Measurements from ENCODE around the gene ABCA1.
"Not testable (repeated sequence)": the region's sequence is repeated elsewhere in the genome, so short reads cannot be mapped to it uniquely, and the experiment has no call there.

Gene ABCA1

GRCh38 chr9:104927912-104928740 lies at the start of gene ABCA1:
TSS of gene ABCA1 (minus strand) at chr9:104928155. CDS start at chr9:104903679, 24,476 bp downstream.
- Histone ChIP-seq H3K4me3 (ENCODE audit: low read depth in 1 of 2, low read length in 2 of 2) (no peak within 1 kb of the TSS), H2AFZ (ENCODE audit: low read depth, low read length) (no peak within 1 kb of the TSS), H4K20me1 (ENCODE audit: insufficient read depth, low read length) (no peaks in the 10 kb centered on the region), H3K27me3 (ENCODE audit: insufficient read depth, low read length, poor library complexity) (peaks cover 11% of the 10 kb centered on the region), H3K9ac (ENCODE audit: low read depth, low read length) (no peak within 1 kb of the TSS), H3K79me2 (ENCODE audit: insufficient read depth, low read length) (no peaks in the 10 kb centered on the region), H3K27ac (ENCODE audit: low read length) (no peak within 1 kb of the TSS), H3K9me3 (ENCODE audit: insufficient read depth, low read length, severe bottlenecking) (no peaks in the 10 kb centered on the region), H3K4me2 (ENCODE audit: insufficient read depth, low read length) (no peak within 1 kb of the TSS), H3K36me3 (ENCODE audit: insufficient read depth, low read length) (no peaks in the 10 kb centered on the region), H3K4me1 (ENCODE audit: insufficient read depth, low read length) (no peaks in the 10 kb centered on the region)
- ATAC-seq (ENCODE audit: insufficient read depth, low read depth): 0 out of 3 replicates have a peak, but pooled peaks have one; percentile 19
- peak; percentile 4 for DNase-seq
- TF ChIP-seq, protein P1, sequence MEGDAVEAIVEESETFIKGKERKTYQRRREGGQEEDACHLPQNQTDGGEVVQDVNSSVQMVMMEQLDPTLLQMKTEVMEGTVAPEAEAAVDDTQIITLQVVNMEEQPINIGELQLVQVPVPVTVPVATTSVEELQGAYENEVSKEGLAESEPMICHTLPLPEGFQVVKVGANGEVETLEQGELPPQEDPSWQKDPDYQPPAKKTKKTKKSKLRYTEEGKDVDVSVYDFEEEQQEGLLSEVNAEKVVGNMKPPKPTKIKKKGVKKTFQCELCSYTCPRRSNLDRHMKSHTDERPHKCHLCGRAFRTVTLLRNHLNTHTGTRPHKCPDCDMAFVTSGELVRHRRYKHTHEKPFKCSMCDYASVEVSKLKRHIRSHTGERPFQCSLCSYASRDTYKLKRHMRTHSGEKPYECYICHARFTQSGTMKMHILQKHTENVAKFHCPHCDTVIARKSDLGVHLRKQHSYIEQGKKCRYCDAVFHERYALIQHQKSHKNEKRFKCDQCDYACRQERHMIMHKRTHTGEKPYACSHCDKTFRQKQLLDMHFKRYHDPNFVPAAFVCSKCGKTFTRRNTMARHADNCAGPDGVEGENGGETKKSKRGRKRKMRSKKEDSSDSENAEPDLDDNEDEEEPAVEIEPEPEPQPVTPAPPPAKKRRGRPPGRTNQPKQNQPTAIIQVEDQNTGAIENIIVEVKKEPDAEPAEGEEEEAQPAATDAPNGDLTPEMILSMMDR (IDR thresholded peaks at IDR 0.05; ENCODE audit: borderline replicate concordance, extremely low read depth, low read length, poor library complexity, severe bottlenecking): no peak
- no peak for TF ChIP-seq EZH2 (IDR thresholded peaks at IDR 0.05; ENCODE audit: borderline replicate concordance, low read depth, low read length, severe bottlenecking)

DNA sequence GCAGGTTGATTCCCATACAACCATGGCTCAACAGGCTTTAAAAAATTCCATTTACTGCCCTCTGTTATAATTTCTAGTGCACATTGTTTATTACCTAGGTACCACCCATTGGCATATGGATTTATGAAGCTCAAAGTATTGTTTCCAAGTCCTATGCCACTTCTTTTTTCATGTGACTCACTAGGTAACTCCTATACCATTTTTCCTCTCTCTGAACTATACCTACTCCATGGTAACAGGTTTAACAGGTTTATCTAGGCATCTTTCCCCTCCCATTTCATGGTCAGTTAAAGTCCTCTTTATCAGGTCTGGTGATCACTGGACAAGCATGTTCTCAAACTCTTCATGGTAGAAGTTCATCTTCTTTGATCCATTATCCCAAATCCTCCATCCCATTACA lies 49.6 kb upstream of the ABCA1 start:
- ATAC-seq (ENCODE audit: insufficient read depth, low read depth) (no peak), DNase-seq (no peak)
- Histone ChIP-seq H3K79me2 (ENCODE audit: insufficient read depth, low read length) (no peaks in the 10 kb centered on the region), H3K9me3 (ENCODE audit: insufficient read depth, low read length, severe bottlenecking) (no peaks in the 10 kb centered on the region), H3K9ac (ENCODE audit: low read depth, low read length) (no peak overlapping the region), H3K4me1 (ENCODE audit: insufficient read depth, low read length) (peaks cover 14% of the 10 kb centered on the region), H2AFZ (ENCODE audit: low read depth, low read length) (no peak overlapping the region), H3K36me3 (ENCODE audit: insufficient read depth, low read length) (no peaks in the 10 kb centered on the region), H3K27me3 (ENCODE audit: insufficient read depth, low read length, poor library complexity) (no peaks in the 10 kb centered on the region), H3K4me2 (ENCODE audit: insufficient read depth, low read length) (no peak overlapping the region), H4K20me1 (ENCODE audit: insufficient read depth, low read length) (no peaks in the 10 kb centered on the region), H3K4me3 (ENCODE audit: low read depth in 1 of 2, low read length in 2 of 2) (no peak overlapping the region), H3K27ac (ENCODE audit: low read length) (no peak overlapping the region)
- TF ChIP-seq, protein P1 (IDR thresholded peaks at IDR 0.05; ENCODE audit: borderline replicate concordance, extremely low read depth, low read length, poor library complexity, severe bottlenecking): no peak
- TF ChIP-seq EZH2 (IDR thresholded peaks at IDR 0.05; ENCODE audit: borderline replicate concordance, low read depth, low read length, severe bottlenecking): no peak

DNA sequence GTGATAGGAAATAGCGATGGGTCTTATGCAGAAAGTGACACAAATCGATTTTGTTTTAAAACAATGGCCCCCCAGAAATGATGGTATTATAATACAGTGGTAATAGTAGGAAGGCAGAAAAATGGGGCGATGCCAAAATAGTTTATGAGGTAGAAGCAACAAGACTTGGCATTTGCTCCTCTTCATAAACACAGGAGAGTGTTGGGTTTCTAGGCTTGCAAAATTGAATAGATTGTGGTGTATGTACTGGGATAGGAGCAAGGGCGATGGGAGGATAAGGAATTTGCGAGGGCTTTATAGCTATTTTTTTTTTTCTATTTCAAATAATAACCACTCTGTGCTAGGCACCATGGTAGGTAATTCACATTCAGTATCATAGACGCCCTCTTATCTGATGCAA lies 49.2 kb upstream of the ABCA1 start:
- no peaks in the 10 kb centered on the region for H3K79me2 ChIP-seq (ENCODE audit: insufficient read depth, low read length)
- TF ChIP-seq EZH2 (IDR thresholded peaks at IDR 0.05; ENCODE audit: borderline replicate concordance, low read depth, low read length, severe bottlenecking): no peak
- TF ChIP-seq, protein P1 (IDR thresholded peaks at IDR 0.05; ENCODE audit: borderline replicate concordance, extremely low read depth, low read length, poor library complexity, severe bottlenecking): no peak
- no peaks in the 10 kb centered on the region for H3K9me3 ChIP-seq (ENCODE audit: insufficient read depth, low read length, severe bottlenecking)
- no peak overlapping the region for H2AFZ ChIP-seq (ENCODE audit: low read depth, low read length)
- no peak for ATAC-seq (ENCODE audit: insufficient read depth, low read depth)
- H3K27ac ChIP-seq (ENCODE audit: low read length): no peak overlapping the region
- no peak overlapping the region for H3K4me2 ChIP-seq (ENCODE audit: insufficient read depth, low read length)
- H4K20me1 ChIP-seq (ENCODE audit: insufficient read depth, low read length): no peaks in the 10 kb centered on the region
- H3K4me3 ChIP-seq (ENCODE audit: low read depth in 1 of 2, low read length in 2 of 2): no peak overlapping the region
- peaks cover 14% of the 10 kb centered on the region for H3K4me1 ChIP-seq (ENCODE audit: insufficient read depth, low read length)
- no peaks in the 10 kb centered on the region for H3K36me3 ChIP-seq (ENCODE audit: insufficient read depth, low read length)
- H3K9ac ChIP-seq (ENCODE audit: low read depth, low read length): no peak overlapping the region
- H3K27me3 ChIP-seq (ENCODE audit: insufficient read depth, low read length, poor library complexity): no peaks in the 10 kb centered on the region
- DNase-seq: no peak

- not testable (repeated sequence) for ATAC-seq (ENCODE audit: insufficient read depth, low read depth); H3K79me2 ChIP-seq (ENCODE audit: insufficient read depth, low read length); H3K4me2 ChIP-seq (ENCODE audit: insufficient read depth, low read length); H3K9ac ChIP-seq (ENCODE audit: low read depth, low read length); H3K4me3 ChIP-seq (ENCODE audit: low read depth in 1 of 2, low read length in 2 of 2); H2AFZ ChIP-seq (ENCODE audit: low read depth, low read length); H3K9me3 ChIP-seq (ENCODE audit: insufficient read depth, low read length, severe bottlenecking); DNase-seq; H3K27ac ChIP-seq (ENCODE audit: low read length); H3K36me3 ChIP-seq (ENCODE audit: insufficient read depth, low read length); H4K20me1 ChIP-seq (ENCODE audit: insufficient read depth, low read length); H3K27me3 ChIP-seq (ENCODE audit: insufficient read depth, low read length, poor library complexity)
- peaks cover 14% of the 10 kb centered on the region for H3K4me1 ChIP-seq (ENCODE audit: insufficient read depth, low read length)
Observed at GRCh38 chr9:104975966-104976595, 48.1 kb upstream of the ABCA1 start.

All from DND-41 (cell line).